GM23338 (cell line): ENCODE data around the gene DUSP6. TPM values are rescaled to one million over a fixed set of nuclear protein-coding genes. Genes with fewer than 3 reads are reported as not detected.

Experiments used
- ATAC-seq: fragments of 200-7000 bp; cut with Tn5 transposase; 3 replicates; pipeline ENCODE4 v1.9.1; 2020
- DNase-seq: peaks from one replicate; pipeline ENCODE4 v3.0.0-alpha.2; 2015; ENCODE audit warnings: low spot score
- H2AFZ ChIP-seq: fragments of 200-600 bp; sonication (generic); 2 replicates; pipeline ENCODE4 v1.8.0; 2016; ENCODE audit warnings: antibody characterized with exemption, mild to moderate bottlenecking, moderate library complexity
- H3F3A ChIP-seq: fragments of 200-600 bp; sonication (generic); replicated peaks from 2 replicates; pipeline ENCODE4 v1.8.0; 2017; ENCODE audit warnings: antibody characterized with exemption, mixed run types, low read depth
- H3K27ac ChIP-seq: fragments of 200-600 bp; sonication (generic); 2 replicates; pipeline ENCODE4 v1.6.1; 2016; ENCODE audit warnings: low read depth
- H3K27me3 ChIP-seq: fragments of 200-600 bp; sonication (generic); 2 replicates; pipeline ENCODE4 v1.8.0; 2016; ENCODE audit warnings: mild to moderate bottlenecking, mixed run types, moderate library complexity; ENCODE audit not compliant: insufficient read depth
- H3K36me3 ChIP-seq: fragments of 200-600 bp; sonication (generic); 2 replicates; pipeline ENCODE4 v1.8.0; 2016; ENCODE audit warnings: mild to moderate bottlenecking; ENCODE audit not compliant: insufficient read depth
- H3K4me1 ChIP-seq: fragments of 200-600 bp; sonication (generic); 2 replicates; pipeline ENCODE4 v1.8.0; 2016; ENCODE audit warnings: mild to moderate bottlenecking, moderate library complexity; ENCODE audit not compliant: insufficient read depth
- H3K4me2 ChIP-seq: fragments of 200-600 bp; sonication (generic); 2 replicates; pipeline ENCODE4 v1.7.1; 2017; ENCODE audit warnings: mixed run types
- H3K4me3 ChIP-seq: fragments of 200-600 bp; sonication (generic); 2 replicates; pipeline ENCODE4 v1.6.1; 2016; ENCODE audit warnings: mixed run types
- H3K79me2 ChIP-seq: fragments of 200-600 bp; sonication (generic); replicated peaks from 2 replicates; pipeline ENCODE4 v1.8.0; 2017; ENCODE audit warnings: mild to moderate bottlenecking; ENCODE audit not compliant: insufficient read depth
- H3K9me2 ChIP-seq: fragments of 200-600 bp; sonication (generic); 2 replicates; pipeline ENCODE4 v1.8.0; 2017; ENCODE audit not compliant: insufficient read depth
- H4K20me1 ChIP-seq: fragments of 200-600 bp; sonication (generic); replicated peaks from 2 replicates; pipeline ENCODE4 v1.8.0; 2017; ENCODE audit warnings: mild to moderate bottlenecking; ENCODE audit not compliant: insufficient read depth
- H3K27ac Mint-ChIP-seq: 2 replicates; pipeline ENCODE4 v1.8.0; 2020; ENCODE audit warnings: inconsistent platforms, mild to moderate bottlenecking, moderate library complexity, mixed read lengths
- H3K27me3 Mint-ChIP-seq: 3 replicates; pipeline ENCODE4 v1.8.0; 2022; ENCODE audit warnings: low read depth, mild to moderate bottlenecking, moderate library complexity, mixed read lengths, inconsistent platforms; ENCODE audit not compliant: insufficient read depth, poor library complexity
- H3K36me3 Mint-ChIP-seq: 3 replicates; pipeline ENCODE4 v1.8.0; 2021; ENCODE audit warnings: low read depth, mild to moderate bottlenecking, inconsistent platforms, moderate library complexity, mixed read lengths
- H3K4me1 Mint-ChIP-seq: 3 replicates; pipeline ENCODE4 v1.8.0; 2020; ENCODE audit warnings: mild to moderate bottlenecking, inconsistent platforms, mixed read lengths
- H3K4me3 Mint-ChIP-seq: 3 replicates; pipeline ENCODE4 v1.8.0; 2021; ENCODE audit warnings: moderate library complexity, mild to moderate bottlenecking, inconsistent platforms, mixed read lengths
- H3K9me3 Mint-ChIP-seq: 3 replicates; pipeline ENCODE4 v1.8.0; 2020; ENCODE audit warnings: moderate library complexity, mild to moderate bottlenecking, inconsistent platforms, mixed read lengths
- CREB1 ChIP-seq: fragments of 250-450 bp; sonication (Bioruptor Pico); IDR thresholded peaks from 2 replicates; pipeline ENCODE4 v1.5.0; 2020; ENCODE audit warnings: low read depth, mild to moderate bottlenecking, moderate library complexity
- EZH2 ChIP-seq: fragments of 200-600 bp; sonication (generic); IDR thresholded peaks from one replicate; pipeline ENCODE4 v1.8.0; 2017; ENCODE audit warnings: antibody characterized with exemption, mild to moderate bottlenecking, low read depth; ENCODE audit not compliant: unreplicated experiment
- JUNB ChIP-seq: IDR thresholded peaks from one replicate; pipeline ENCODE4 v1.6.1; 2016; ENCODE audit warnings: antibody characterized with exemption; ENCODE audit not compliant: unreplicated experiment
- NANOG ChIP-seq: IDR thresholded peaks from 2 replicates; pipeline ENCODE4 v1.6.1; 2016; ENCODE audit warnings: antibody characterized with exemption, borderline replicate concordance
- POLR2AphosphoS5 ChIP-seq: IDR thresholded peaks from 2 replicates; pipeline ENCODE4 v1.6.1; 2016; ENCODE audit warnings: antibody characterized with exemption, low read depth
- STAT1 ChIP-seq: IDR thresholded peaks from one replicate; pipeline ENCODE4 v1.6.1; 2016; ENCODE audit warnings: antibody characterized with exemption; ENCODE audit not compliant: unreplicated experiment
- ZNF114 ChIP-seq: fragments of 250-450 bp; sonication (Bioruptor Pico); IDR thresholded peaks from 2 replicates; pipeline ENCODE4 v1.5.0; 2020; ENCODE audit warnings: mild to moderate bottlenecking, moderate library complexity
- ZNF331 ChIP-seq: fragments of 250-450 bp; sonication (Bioruptor Pico); IDR thresholded peaks from 2 replicates; pipeline ENCODE4 v1.5.0; 2020; ENCODE audit warnings: low read depth, mild to moderate bottlenecking, moderate library complexity
- polyA plus RNA-seq: library from polyadenylated mRNA; unstranded; fragments of >200 nt; fragmentation: Nextera tagmentation; extraction: Ambion mirVana; gene quantifications from 2 replicates; pipeline ENCODE4 v1.2.1, GENCODE V29; 2016
- total RNA-seq: library from RNA; depleted of rRNA; stranded (reverse); fragments of >200 nt; shearing (Covaris generic); gene quantifications from 2 replicates; pipeline ENCODE4 v1.2.3, GENCODE V29; 2014
- TF ChIP-seq, protein P1 (sequence below): fragments of 250-450 bp; sonication (Bioruptor Pico); IDR thresholded peaks from 2 replicates; pipeline ENCODE4 v1.5.0; 2020; ENCODE audit warnings: mild to moderate bottlenecking, moderate library complexity
- TF ChIP-seq, protein P2 (sequence below): IDR thresholded peaks from one replicate; pipeline ENCODE4 v1.6.1; 2018; ENCODE audit warnings: antibody characterized with exemption; ENCODE audit not compliant: unreplicated experiment
- TF ChIP-seq, protein P3 (sequence below), 2 experiments: fragments of 200-600 bp in 1 of 2; sonication (generic) in 1 of 2; conservative IDR thresholded peaks; 2 replicates each; pipeline versions ENCODE4 v1.5.1 to v1.6.1; 2016 to 2017; ENCODE audit warnings: antibody characterized with exemption in 2 of 2, low read depth in 2 of 2, mild to moderate bottlenecking in 2 of 2, moderate library complexity in 1 of 2

DUSP6 gene
- total and polyA plus RNA-seq, 2 experiments from 2014 or later, result 117 to 191 TPM

DNA sequence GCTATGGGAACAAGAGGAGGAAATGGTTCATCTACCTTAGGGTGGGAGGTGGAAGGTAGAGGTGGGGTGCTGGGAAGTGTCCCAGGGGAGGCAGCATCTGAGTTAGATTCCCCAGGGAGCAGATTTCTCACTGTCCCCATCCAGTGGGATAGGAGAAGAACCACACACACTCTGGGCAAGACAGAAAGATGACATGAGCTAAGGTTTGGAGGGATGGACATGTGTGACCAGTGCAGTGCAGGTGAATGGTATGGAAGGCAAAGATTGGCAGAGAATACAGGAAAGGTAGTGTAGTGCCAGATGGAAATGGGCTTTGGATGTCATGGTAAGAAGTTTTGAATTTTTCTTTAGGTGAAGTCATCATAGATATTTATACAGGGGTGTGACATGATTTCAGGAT is 11.3 kb upstream of the DUSP6 start:
- ATAC-seq, result no peak
- no peaks in the 10 kb centered on the region for H3K9me2 ChIP-seq
- H3K79me2 ChIP-seq, result no peaks in the 10 kb centered on the region
- no peak overlapping the region for H3K27ac ChIP-seq
- DNase-seq, result no peak
- no peaks in the 10 kb centered on the region for H4K20me1 ChIP-seq
- no peaks in the 10 kb centered on the region for H3K9me3 Mint-ChIP-seq
- no peak overlapping the region for H2AFZ ChIP-seq
- H3K4me3 Mint-ChIP-seq, result no peak overlapping the region
- peaks cover 5% of the 10 kb centered on the region; the same call in 1 of the 3 replicates for H3K36me3 Mint-ChIP-seq
- peaks cover 2% of the 10 kb centered on the region; the same call in 1 of the 2 replicates for H3K27me3 ChIP-seq
- TF ChIP-seq CREB1 (CRISPR knock-in tag) (no peak), NANOG (no peak)
- no peak overlapping the region for H3K4me2 ChIP-seq
- H3K27ac Mint-ChIP-seq, result no peak overlapping the region
- no peaks in the 10 kb centered on the region for H3K36me3 ChIP-seq
- H3K27me3 Mint-ChIP-seq, result peaks cover 6% of the 10 kb centered on the region
- H3K4me3 ChIP-seq, result no peak overlapping the region
- H3K4me1 Mint-ChIP-seq, result peaks cover 24% of the 10 kb centered on the region
- H3F3A ChIP-seq, result no peaks in the 10 kb centered on the region
- H3K4me1 ChIP-seq, result peaks cover 13% of the 10 kb centered on the region

DNA sequence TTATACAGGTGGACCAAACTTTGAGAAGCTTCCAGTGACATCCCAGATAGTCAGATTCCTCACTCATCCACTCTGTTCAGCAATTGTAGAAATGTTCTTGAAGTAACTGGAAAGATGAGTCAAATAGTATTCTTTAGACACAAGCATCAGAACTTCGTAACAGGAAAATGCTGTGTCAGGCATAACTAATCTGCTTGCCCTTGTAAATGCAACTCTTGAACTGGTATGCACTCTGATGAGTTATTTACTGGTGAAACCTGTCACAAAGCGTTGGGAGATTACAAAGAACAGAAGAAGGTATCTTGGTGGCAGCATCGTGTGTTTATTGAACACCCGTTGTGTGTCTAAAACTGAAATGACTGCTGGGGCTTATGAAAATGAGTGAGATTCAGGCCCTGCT is 10.8 kb upstream of the DUSP6 start:
- H3F3A ChIP-seq, result no peaks in the 10 kb centered on the region
- H3K36me3 Mint-ChIP-seq, result peaks cover 5% of the 10 kb centered on the region; the same call in 1 of the 3 replicates
- ATAC-seq (no peak), DNase-seq (no peak)
- H3K4me1 ChIP-seq, result peaks cover 18% of the 10 kb centered on the region
- no peaks in the 10 kb centered on the region for H3K9me2 ChIP-seq
- H3K4me2 ChIP-seq, result no peak overlapping the region
- H3K27me3 Mint-ChIP-seq, result peaks cover 6% of the 10 kb centered on the region
- H3K27ac ChIP-seq, result no peak overlapping the region
- H2AFZ ChIP-seq, result no peak overlapping the region
- H3K36me3 ChIP-seq, result no peaks in the 10 kb centered on the region
- no peaks in the 10 kb centered on the region for H4K20me1 ChIP-seq
- H3K27me3 ChIP-seq, result peaks cover 7% of the 10 kb centered on the region; the same call in 1 of the 2 replicates
- no peak overlapping the region for H3K4me3 Mint-ChIP-seq
- H3K9me3 Mint-ChIP-seq, result no peaks in the 10 kb centered on the region
- H3K4me3 ChIP-seq, result no peak overlapping the region
- no peaks in the 10 kb centered on the region for H3K79me2 ChIP-seq
- peaks cover 25% of the 10 kb centered on the region for H3K4me1 Mint-ChIP-seq
- no peak overlapping the region for H3K27ac Mint-ChIP-seq
- TF ChIP-seq EZH2 (no peak), JUNB (no peak), NANOG (no peak), ZNF331 (CRISPR knock-in tag) (no peak), POLR2AphosphoS5 (no peak), ZNF114 (CRISPR knock-in tag) (no peak), STAT1 (no peak), CREB1 (CRISPR knock-in tag) (no peak)
- TF ChIP-seq, protein P1, sequence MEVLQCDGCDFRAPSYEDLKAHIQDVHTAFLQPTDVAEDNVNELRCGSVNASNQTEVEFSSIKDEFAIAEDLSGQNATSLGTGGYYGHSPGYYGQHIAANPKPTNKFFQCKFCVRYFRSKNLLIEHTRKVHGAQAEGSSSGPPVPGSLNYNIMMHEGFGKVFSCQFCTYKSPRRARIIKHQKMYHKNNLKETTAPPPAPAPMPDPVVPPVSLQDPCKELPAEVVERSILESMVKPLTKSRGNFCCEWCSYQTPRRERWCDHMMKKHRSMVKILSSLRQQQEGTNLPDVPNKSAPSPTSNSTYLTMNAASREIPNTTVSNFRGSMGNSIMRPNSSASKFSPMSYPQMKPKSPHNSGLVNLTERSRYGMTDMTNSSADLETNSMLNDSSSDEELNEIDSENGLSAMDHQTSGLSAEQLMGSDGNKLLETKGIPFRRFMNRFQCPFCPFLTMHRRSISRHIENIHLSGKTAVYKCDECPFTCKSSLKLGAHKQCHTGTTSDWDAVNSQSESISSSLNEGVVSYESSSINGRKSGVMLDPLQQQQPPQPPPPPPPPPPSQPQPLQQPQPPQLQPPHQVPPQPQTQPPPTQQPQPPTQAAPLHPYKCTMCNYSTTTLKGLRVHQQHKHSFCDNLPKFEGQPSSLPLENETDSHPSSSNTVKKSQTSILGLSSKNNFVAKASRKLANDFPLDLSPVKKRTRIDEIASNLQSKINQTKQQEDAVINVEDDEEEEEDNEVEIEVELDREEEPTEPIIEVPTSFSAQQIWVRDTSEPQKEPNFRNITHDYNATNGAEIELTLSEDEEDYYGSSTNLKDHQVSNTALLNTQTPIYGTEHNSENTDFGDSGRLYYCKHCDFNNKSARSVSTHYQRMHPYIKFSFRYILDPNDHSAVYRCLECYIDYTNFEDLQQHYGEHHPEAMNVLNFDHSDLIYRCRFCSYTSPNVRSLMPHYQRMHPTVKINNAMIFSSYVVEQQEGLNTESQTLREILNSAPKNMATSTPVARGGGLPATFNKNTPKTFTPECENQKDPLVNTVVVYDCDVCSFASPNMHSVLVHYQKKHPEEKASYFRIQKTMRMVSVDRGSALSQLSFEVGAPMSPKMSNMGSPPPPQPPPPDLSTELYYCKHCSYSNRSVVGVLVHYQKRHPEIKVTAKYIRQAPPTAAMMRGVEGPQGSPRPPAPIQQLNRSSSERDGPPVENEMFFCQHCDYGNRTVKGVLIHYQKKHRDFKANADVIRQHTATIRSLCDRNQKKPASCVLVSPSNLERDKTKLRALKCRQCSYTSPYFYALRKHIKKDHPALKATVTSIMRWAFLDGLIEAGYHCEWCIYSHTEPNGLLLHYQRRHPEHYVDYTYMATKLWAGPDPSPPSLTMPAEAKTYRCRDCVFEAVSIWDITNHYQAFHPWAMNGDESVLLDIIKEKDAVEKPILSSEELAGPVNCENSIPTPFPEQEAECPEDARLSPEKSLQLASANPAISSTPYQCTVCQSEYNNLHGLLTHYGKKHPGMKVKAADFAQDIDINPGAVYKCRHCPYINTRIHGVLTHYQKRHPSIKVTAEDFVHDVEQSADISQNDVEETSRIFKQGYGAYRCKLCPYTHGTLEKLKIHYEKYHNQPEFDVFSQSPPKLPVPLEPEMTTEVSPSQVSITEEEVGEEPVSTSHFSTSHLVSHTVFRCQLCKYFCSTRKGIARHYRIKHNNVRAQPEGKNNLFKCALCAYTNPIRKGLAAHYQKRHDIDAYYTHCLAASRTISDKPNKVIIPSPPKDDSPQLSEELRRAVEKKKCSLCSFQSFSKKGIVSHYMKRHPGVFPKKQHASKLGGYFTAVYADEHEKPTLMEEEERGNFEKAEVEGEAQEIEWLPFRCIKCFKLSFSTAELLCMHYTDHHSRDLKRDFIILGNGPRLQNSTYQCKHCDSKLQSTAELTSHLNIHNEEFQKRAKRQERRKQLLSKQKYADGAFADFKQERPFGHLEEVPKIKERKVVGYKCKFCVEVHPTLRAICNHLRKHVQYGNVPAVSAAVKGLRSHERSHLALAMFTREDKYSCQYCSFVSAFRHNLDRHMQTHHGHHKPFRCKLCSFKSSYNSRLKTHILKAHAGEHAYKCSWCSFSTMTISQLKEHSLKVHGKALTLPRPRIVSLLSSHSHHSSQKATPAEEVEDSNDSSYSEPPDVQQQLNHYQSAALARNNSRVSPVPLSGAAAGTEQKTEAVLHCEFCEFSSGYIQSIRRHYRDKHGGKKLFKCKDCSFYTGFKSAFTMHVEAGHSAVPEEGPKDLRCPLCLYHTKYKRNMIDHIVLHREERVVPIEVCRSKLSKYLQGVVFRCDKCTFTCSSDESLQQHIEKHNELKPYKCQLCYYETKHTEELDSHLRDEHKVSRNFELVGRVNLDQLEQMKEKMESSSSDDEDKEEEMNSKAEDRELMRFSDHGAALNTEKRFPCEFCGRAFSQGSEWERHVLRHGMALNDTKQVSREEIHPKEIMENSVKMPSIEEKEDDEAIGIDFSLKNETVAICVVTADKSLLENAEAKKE (CRISPR knock-in tag), result no peak
- TF ChIP-seq, protein P2, sequence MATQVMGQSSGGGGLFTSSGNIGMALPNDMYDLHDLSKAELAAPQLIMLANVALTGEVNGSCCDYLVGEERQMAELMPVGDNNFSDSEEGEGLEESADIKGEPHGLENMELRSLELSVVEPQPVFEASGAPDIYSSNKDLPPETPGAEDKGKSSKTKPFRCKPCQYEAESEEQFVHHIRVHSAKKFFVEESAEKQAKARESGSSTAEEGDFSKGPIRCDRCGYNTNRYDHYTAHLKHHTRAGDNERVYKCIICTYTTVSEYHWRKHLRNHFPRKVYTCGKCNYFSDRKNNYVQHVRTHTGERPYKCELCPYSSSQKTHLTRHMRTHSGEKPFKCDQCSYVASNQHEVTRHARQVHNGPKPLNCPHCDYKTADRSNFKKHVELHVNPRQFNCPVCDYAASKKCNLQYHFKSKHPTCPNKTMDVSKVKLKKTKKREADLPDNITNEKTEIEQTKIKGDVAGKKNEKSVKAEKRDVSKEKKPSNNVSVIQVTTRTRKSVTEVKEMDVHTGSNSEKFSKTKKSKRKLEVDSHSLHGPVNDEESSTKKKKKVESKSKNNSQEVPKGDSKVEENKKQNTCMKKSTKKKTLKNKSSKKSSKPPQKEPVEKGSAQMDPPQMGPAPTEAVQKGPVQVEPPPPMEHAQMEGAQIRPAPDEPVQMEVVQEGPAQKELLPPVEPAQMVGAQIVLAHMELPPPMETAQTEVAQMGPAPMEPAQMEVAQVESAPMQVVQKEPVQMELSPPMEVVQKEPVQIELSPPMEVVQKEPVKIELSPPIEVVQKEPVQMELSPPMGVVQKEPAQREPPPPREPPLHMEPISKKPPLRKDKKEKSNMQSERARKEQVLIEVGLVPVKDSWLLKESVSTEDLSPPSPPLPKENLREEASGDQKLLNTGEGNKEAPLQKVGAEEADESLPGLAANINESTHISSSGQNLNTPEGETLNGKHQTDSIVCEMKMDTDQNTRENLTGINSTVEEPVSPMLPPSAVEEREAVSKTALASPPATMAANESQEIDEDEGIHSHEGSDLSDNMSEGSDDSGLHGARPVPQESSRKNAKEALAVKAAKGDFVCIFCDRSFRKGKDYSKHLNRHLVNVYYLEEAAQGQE, result no peak
- TF ChIP-seq, protein P3, sequence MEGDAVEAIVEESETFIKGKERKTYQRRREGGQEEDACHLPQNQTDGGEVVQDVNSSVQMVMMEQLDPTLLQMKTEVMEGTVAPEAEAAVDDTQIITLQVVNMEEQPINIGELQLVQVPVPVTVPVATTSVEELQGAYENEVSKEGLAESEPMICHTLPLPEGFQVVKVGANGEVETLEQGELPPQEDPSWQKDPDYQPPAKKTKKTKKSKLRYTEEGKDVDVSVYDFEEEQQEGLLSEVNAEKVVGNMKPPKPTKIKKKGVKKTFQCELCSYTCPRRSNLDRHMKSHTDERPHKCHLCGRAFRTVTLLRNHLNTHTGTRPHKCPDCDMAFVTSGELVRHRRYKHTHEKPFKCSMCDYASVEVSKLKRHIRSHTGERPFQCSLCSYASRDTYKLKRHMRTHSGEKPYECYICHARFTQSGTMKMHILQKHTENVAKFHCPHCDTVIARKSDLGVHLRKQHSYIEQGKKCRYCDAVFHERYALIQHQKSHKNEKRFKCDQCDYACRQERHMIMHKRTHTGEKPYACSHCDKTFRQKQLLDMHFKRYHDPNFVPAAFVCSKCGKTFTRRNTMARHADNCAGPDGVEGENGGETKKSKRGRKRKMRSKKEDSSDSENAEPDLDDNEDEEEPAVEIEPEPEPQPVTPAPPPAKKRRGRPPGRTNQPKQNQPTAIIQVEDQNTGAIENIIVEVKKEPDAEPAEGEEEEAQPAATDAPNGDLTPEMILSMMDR (conservative IDR thresholded peaks at IDR 0.05; ENCODE audit: low read depth in 2 of 2), result no peak
